ENCODE measurements around the gene TOP3A.

Gene TOP3A

GRCh38 chr17:18278867-18279266, 35.9 kb downstream of the TOP3A start:
- DNase-seq, result no peak

GRCh38 chr17:18277076-18277475, 37.7 kb downstream of the TOP3A start:
- no peak for DNase-seq

GRCh38 chr17:18270046-18270931, 44.5 kb downstream of the TOP3A start:
- DNase-seq, result no peak

GRCh38 chr17:18267927-18268711, 46.7 kb downstream of the TOP3A start:
- DNase-seq, result no peak

GRCh38 chr17:18267366-18267765, 47.4 kb downstream of the TOP3A start:
- no peak for DNase-seq

GRCh38 chr17:18263885-18264682, 50.7 kb downstream of the TOP3A start:
- DNase-seq, result no peak

GRCh38 chr17:18262641-18263040, 52.2 kb downstream of the TOP3A start:
- no peak for DNase-seq

GRCh38 chr17:18262111-18262510, 52.7 kb downstream of the TOP3A start:
- peak; percentile 27 for DNase-seq

GRCh38 chr17:18261659-18262058, 53.1 kb downstream of the TOP3A start:
- no peak for DNase-seq

- peak; percentile 63 for DNase-seq
These were observed 53.7 kb downstream of the TOP3A start for GRCh38 chr17:18261146-18261515.

GRCh38 chr17:18260332-18261145, 54.3 kb downstream of the TOP3A start, which contains the start of gene MIEF2:
TSS of gene MIEF2 (plus strand) at chr17:18260662. CDS start at chr17:18262721, 2,059 bp downstream.
- DNase-seq, result peak; percentile 95

GRCh38 chr17:18259621-18260331, 55.0 kb downstream of the TOP3A start:
- DNase-seq, result no peak

GRCh38 chr17:18258356-18259038, 56.3 kb downstream of the TOP3A start, which contains the start of gene FLII:
TSS of gene FLII (minus strand) at chr17:18258738. CDS start at chr17:18258690, 48 bp downstream.
- peak; percentile 59 for DNase-seq

GRCh38 chr17:18257982-18258355, 56.8 kb downstream of the TOP3A start:
- peak; percentile 65 for DNase-seq

GRCh38 chr17:18257268-18257981, 57.4 kb downstream of the TOP3A start:
- DNase-seq, result peak; percentile 44

- DNase-seq, result no peak
These were observed 58.0 kb downstream of the TOP3A start for GRCh38 chr17:18256776-18257175.

GRCh38 chr17:18256351-18256750, 58.4 kb downstream of the TOP3A start:
- no peak for DNase-seq

GRCh38 chr17:18254888-18255649, 59.7 kb downstream of the TOP3A start:
- no peak for DNase-seq

Measured in activated CD4-positive, alpha-beta T cell treated with anti-CD3 and anti-CD28 coated beads for 48 hours (primary cell).